SK-N-SH treated with all-trans-retinoic acid at 6 μM for 48 hours (cell line): ENCODE data around the gene PCDH15.

Experiments
- ATAC-seq: fragments of 200-7000 bp; cut with Tn5 transposase; 3 replicates; pipeline ENCODE4 v1.9.1; 2020; ENCODE audit warnings: mild to moderate bottlenecking, moderate library complexity
- ARNTL ChIP-seq: fragments of 450-650 bp; formaldehyde crosslinking; IDR thresholded peaks from 2 replicates; pipeline ENCODE4 v1.5.0; 2020; ENCODE audit warnings: low read depth, mild to moderate bottlenecking, moderate library complexity, borderline replicate concordance
- BACH2 ChIP-seq: fragments of 250-450 bp; sonication (Bioruptor Pico); IDR thresholded peaks from 2 replicates; pipeline ENCODE4 v1.9.0; 2021; ENCODE audit warnings: mild to moderate bottlenecking, borderline replicate concordance
- CSDC2 ChIP-seq: fragments of 250-450 bp; sonication (Bioruptor Pico); IDR thresholded peaks from 2 replicates; pipeline ENCODE4 v1.5.0; 2020; ENCODE audit warnings: mild to moderate bottlenecking, moderate library complexity
- CSRNP3 ChIP-seq: fragments of 250-450 bp; sonication (Bioruptor Pico); IDR thresholded peaks from 2 replicates; pipeline ENCODE4 v1.5.1; 2021; ENCODE audit warnings: mild to moderate bottlenecking, moderate library complexity
- ESRRG ChIP-seq: fragments of 250-450 bp; sonication (Bioruptor Pico); IDR thresholded peaks from 2 replicates; pipeline ENCODE4 v1.6.1; 2021; ENCODE audit warnings: mild to moderate bottlenecking
- GLIS3 ChIP-seq: fragments of 250-450 bp; sonication (Bioruptor Pico); IDR thresholded peaks from 2 replicates; pipeline ENCODE4 v1.5.0; 2020; ENCODE audit warnings: mild to moderate bottlenecking, moderate library complexity
- ISL1 ChIP-seq: fragments of 250-450 bp; sonication (Bioruptor Pico); IDR thresholded peaks from 2 replicates; pipeline ENCODE4 v2.1.2; 2022; ENCODE audit warnings: mild to moderate bottlenecking, moderate library complexity
- PATZ1 ChIP-seq: fragments of 250-450 bp; sonication (Bioruptor Pico); IDR thresholded peaks from 2 replicates; pipeline ENCODE4 v1.8.0; 2020; ENCODE audit warnings: mild to moderate bottlenecking, moderate library complexity, borderline replicate concordance
- PPARA ChIP-seq: fragments of 250-450 bp; sonication (Bioruptor Pico); IDR thresholded peaks from 2 replicates; pipeline ENCODE4 v1.5.0; 2020; ENCODE audit warnings: mild to moderate bottlenecking, borderline replicate concordance
- SNAI2 ChIP-seq: fragments of 250-450 bp; sonication (Bioruptor Pico); IDR thresholded peaks from 2 replicates; pipeline ENCODE4 v1.5.0; 2020; ENCODE audit warnings: mild to moderate bottlenecking, moderate library complexity
- TCF4 ChIP-seq: fragments of 250-450 bp; sonication (Bioruptor Pico); IDR thresholded peaks from 2 replicates; pipeline ENCODE4 v1.8.0; 2021; ENCODE audit warnings: mild to moderate bottlenecking, moderate library complexity, borderline replicate concordance
- TOX ChIP-seq: fragments of 250-450 bp; sonication (Bioruptor Pico); IDR thresholded peaks from 2 replicates; pipeline ENCODE4 v1.8.0; 2021; ENCODE audit warnings: mild to moderate bottlenecking, moderate library complexity, borderline replicate concordance
- TSHZ2 ChIP-seq: fragments of 250-450 bp; sonication (Bioruptor Pico); IDR thresholded peaks from 2 replicates; pipeline ENCODE4 v1.5.0; 2020; ENCODE audit warnings: mild to moderate bottlenecking, moderate library complexity
- ZC3H10 ChIP-seq: fragments of 250-450 bp; sonication (Bioruptor Pico); IDR thresholded peaks from 2 replicates; pipeline ENCODE4 v1.5.1; 2021; ENCODE audit warnings: mild to moderate bottlenecking, moderate library complexity
- ZFP3 ChIP-seq: fragments of 250-450 bp; sonication (Bioruptor Pico); IDR thresholded peaks from 2 replicates; pipeline ENCODE4 v1.5.0; 2020; ENCODE audit warnings: mild to moderate bottlenecking, moderate library complexity
- ZFP30 ChIP-seq: fragments of 450-650 bp; formaldehyde crosslinking; IDR thresholded peaks from 2 replicates; pipeline ENCODE4 v1.5.0; 2022; ENCODE audit warnings: mild to moderate bottlenecking, moderate library complexity
- ZNF565 ChIP-seq: fragments of 450-650 bp; formaldehyde crosslinking; conservative IDR thresholded peaks from 2 replicates; pipeline ENCODE4 v1.5.0; 2020; ENCODE audit warnings: low read depth, mild to moderate bottlenecking, moderate library complexity
- ZNF70 ChIP-seq: fragments of 450-650 bp; formaldehyde crosslinking; IDR thresholded peaks from 2 replicates; pipeline ENCODE4 v1.5.0; 2020; ENCODE audit warnings: mild to moderate bottlenecking, moderate library complexity
- ZNF8 ChIP-seq: fragments of 450-650 bp; formaldehyde crosslinking; IDR thresholded peaks from 2 replicates; pipeline ENCODE4 v1.5.0; 2020; ENCODE audit warnings: mild to moderate bottlenecking, moderate library complexity
- TF ChIP-seq, protein P1 (sequence below): fragments of 250-450 bp; sonication (Bioruptor Pico); IDR thresholded peaks from 2 replicates; pipeline ENCODE4 v1.5.1; 2020; ENCODE audit warnings: low read depth, mild to moderate bottlenecking, moderate library complexity
- TF ChIP-seq, protein P2 (sequence below): fragments of 250-450 bp; sonication (Bioruptor Pico); IDR thresholded peaks from 2 replicates; pipeline ENCODE4 v1.8.0; 2021; ENCODE audit warnings: low read depth, mild to moderate bottlenecking, moderate library complexity, borderline replicate concordance

PCDH15 gene

GRCh38 chr10:53840653-53841052 lies 960.4 kb downstream of the PCDH15 start:
- TF ChIP-seq TCF4 (CRISPR knock-in tag) (no peak), TSHZ2 (no peak), TOX (CRISPR knock-in tag) (no peak), ZFP3 (CRISPR knock-in tag) (no peak), PPARA (CRISPR knock-in tag) (no peak), SNAI2 (CRISPR knock-in tag) (no peak)
- TF ChIP-seq, protein P1, sequence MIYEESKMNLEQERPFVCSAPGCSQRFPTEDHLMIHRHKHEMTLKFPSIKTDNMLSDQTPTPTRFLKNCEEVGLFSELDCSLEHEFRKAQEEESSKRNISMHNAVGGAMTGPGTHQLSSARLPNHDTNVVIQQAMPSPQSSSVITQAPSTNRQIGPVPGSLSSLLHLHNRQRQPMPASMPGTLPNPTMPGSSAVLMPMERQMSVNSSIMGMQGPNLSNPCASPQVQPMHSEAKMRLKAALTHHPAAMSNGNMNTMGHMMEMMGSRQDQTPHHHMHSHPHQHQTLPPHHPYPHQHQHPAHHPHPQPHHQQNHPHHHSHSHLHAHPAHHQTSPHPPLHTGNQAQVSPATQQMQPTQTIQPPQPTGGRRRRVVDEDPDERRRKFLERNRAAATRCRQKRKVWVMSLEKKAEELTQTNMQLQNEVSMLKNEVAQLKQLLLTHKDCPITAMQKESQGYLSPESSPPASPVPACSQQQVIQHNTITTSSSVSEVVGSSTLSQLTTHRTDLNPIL (CRISPR knock-in tag): no peak
- TF ChIP-seq, all 23 proteins: peak for 0
- no peak for ATAC-seq

GRCh38 chr10:53839440-53840039 lies 961.5 kb downstream of the PCDH15 start:
- ATAC-seq: no peak
- TF ChIP-seq CSRNP3 (CRISPR knock-in tag) (no peak), ARNTL (CRISPR knock-in tag) (no peak)

DNA sequence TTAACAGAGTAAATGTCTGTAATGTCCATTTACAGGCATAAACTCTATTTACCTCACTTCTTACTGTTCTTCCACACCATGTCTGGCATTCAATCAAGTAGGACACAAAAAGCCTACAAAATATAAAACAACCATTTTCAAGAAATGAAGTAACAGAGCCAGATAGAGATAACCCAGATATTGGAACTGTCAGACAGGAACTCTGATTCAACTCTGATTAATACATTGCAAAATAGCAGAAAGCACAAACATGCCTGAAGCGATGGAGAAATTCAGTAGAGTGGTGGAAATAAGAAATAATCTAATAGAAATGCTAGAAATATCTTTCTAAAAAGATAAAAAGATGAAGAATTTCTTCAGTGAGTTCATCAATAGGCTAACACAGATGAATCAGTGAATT lies 964.4 kb downstream of the PCDH15 start:
- ATAC-seq: peak; percentile 25; the same call in 2 of the 3 replicates
- TF ChIP-seq ZNF8 (CRISPR knock-in tag) (no peak), PATZ1 (CRISPR knock-in tag) (peak; percentile 80; the same call in 1 of the 2 replicates), ZNF565 (CRISPR knock-in tag) (no peak), CSRNP3 (CRISPR knock-in tag) (peak; percentile 77), ZFP3 (CRISPR knock-in tag) (0 out of 2 replicates have a peak, but pooled peaks have one; percentile 13), BACH2 (no peak), CSDC2 (no peak), ZC3H10 (peak; percentile 33; the same call in 1 of the 2 replicates), ZNF70 (CRISPR knock-in tag) (no peak), TCF4 (CRISPR knock-in tag) (peak; percentile 94), TOX (CRISPR knock-in tag) (peak; percentile 37; the same call in 1 of the 2 replicates), TSHZ2 (peak; percentile 89), ESRRG (CRISPR knock-in tag) (peak; percentile 41; the same call in 1 of the 2 replicates), ZFP30 (CRISPR knock-in tag) (0 out of 2 replicates have a peak, but pooled peaks have one; percentile 19), ARNTL (CRISPR knock-in tag) (no peak), ISL1 (CRISPR knock-in tag) (peak; percentile 97), GLIS3 (CRISPR knock-in tag) (peak; percentile 46; the same call in 1 of the 2 replicates), PPARA (CRISPR knock-in tag) (no peak)
- TF ChIP-seq, protein P2, sequence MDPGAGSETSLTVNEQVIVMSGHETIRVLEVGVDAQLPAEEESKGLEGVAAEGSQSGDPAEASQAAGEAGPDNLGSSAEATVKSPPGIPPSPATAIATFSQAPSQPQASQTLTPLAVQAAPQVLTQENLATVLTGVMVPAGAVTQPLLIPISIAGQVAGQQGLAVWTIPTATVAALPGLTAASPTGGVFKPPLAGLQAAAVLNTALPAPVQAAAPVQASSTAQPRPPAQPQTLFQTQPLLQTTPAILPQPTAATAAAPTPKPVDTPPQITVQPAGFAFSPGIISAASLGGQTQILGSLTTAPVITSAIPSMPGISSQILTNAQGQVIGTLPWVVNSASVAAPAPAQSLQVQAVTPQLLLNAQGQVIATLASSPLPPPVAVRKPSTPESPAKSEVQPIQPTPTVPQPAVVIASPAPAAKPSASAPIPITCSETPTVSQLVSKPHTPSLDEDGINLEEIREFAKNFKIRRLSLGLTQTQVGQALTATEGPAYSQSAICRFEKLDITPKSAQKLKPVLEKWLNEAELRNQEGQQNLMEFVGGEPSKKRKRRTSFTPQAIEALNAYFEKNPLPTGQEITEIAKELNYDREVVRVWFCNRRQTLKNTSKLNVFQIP (CRISPR knock-in tag): no peak
- TF ChIP-seq, protein P1 (CRISPR knock-in tag): peak; percentile 90
